GM18858 (cell line): ENCODE results near the gene DIABLO.
"Not testable (repeated sequence)": the region's sequence is repeated elsewhere in the genome, so short reads cannot be mapped to it uniquely, and the experiment has no call there.

Source experiments
- ATAC-seq: cut with Tn5 transposase; IDR thresholded peaks from one replicate; pipeline ENCODE4 v1.9.1; 2021; ENCODE audit not compliant: unreplicated experiment

Gene DIABLO

GRCh38 chr12:122215771-122216170 is 10.1 kb downstream of the DIABLO start:
- ATAC-seq = no peak

GRCh38 chr12:122208073-122208820 is 17.6 kb downstream of the DIABLO start:
- no peak for ATAC-seq

GRCh38 chr12:122207391-122207790 is 18.5 kb downstream of the DIABLO start:
- no peak for ATAC-seq

GRCh38 chr12:122206976-122207375 is 18.9 kb downstream of the DIABLO start:
- no peak for ATAC-seq

GRCh38 chr12:122206111-122206881 is 19.6 kb downstream of the DIABLO start:
- no peak for ATAC-seq

- no peak for ATAC-seq
Measured at GRCh38 chr12:122205053-122205925, 20.6 kb downstream of the DIABLO start.

- no peak for ATAC-seq
Measured at GRCh38 chr12:122204167-122205052, 21.4 kb downstream of the DIABLO start.

GRCh38 chr12:122203301-122204166 is 22.3 kb downstream of the DIABLO start, which contains the start of gene B3GNT4:
B3GNT4 (plus strand) TSS chr12:122203709; CDS start chr12:122204619, 910 bp downstream.
- no peak for ATAC-seq

GRCh38 chr12:122202811-122203210 is 23.0 kb downstream of the DIABLO start:
- not testable (repeated sequence) for ATAC-seq

GRCh38 chr12:122202017-122202416 is 23.8 kb downstream of the DIABLO start:
- no peak for ATAC-seq

GRCh38 chr12:122201381-122201780 is 24.5 kb downstream of the DIABLO start:
- ATAC-seq = no peak

GRCh38 chr12:122200541-122201175 is 25.2 kb downstream of the DIABLO start:
- no peak for ATAC-seq

- ATAC-seq = no peak
Measured at GRCh38 chr12:122199484-122200355, 26.1 kb downstream of the DIABLO start.

- ATAC-seq = no peak
Measured at GRCh38 chr12:122197612-122197966, 28.3 kb downstream of the DIABLO start.

- ATAC-seq = no peak
Measured at GRCh38 chr12:122195405-122195804, 30.4 kb downstream of the DIABLO start.

GRCh38 chr12:122194804-122195203 is 31.0 kb downstream of the DIABLO start:
- no peak for ATAC-seq

- no peak for ATAC-seq
Measured at GRCh38 chr12:122192441-122192840, 33.4 kb downstream of the DIABLO start.
